ENCODE results near the gene TMUB2.

- no peak for TF ChIP-seq CTCF (IDR thresholded peaks at IDR 0.05)
- no peak for TF ChIP-seq POLR2A (IDR thresholded peaks at IDR 0.05)
Observed at GRCh38 chr17:44178133-44178532, 8.6 kb upstream of the TMUB2 start.

Data from Peyer's patch (tissue), 4 donors.